Breast epithelium (tissue), 3 donors: Measurements from ENCODE around the gene GRIK3.

ENCODE experiments used
- CTCF ChIP-seq, 3 donors: fragments of 450-650 bp; IDR thresholded peaks; one replicate each; pipeline ENCODE4 v1.5.1; 2016 to 2017; ENCODE audit warnings: antibody characterized with exemption in 3 of 3, mild to moderate bottlenecking in 3 of 3, moderate library complexity in 3 of 3
- POLR2A ChIP-seq: fragments of 450-650 bp; IDR thresholded peaks from one replicate; pipeline ENCODE4 v1.6.1; 2016; ENCODE audit warnings: antibody characterized with exemption, mild to moderate bottlenecking, moderate library complexity
- POLR2AphosphoS5 ChIP-seq, 3 donors: sonication (generic); formaldehyde crosslinking; IDR thresholded peaks; one replicate each; pipeline ENCODE4 v1.6.1; 2017; ENCODE audit warnings: antibody characterized with exemption in 3 of 3

- TF ChIP-seq CTCF (IDR thresholded peaks at IDR 0.05) = no peak
- TF ChIP-seq POLR2AphosphoS5 (IDR thresholded peaks at IDR 0.05) = no peak
- TF ChIP-seq POLR2A = no peak
These were observed 229.5 kb downstream of the GRIK3 start for GRCh38 chr1:36804669-36805314.
